GM12873 (cell line): Measurements from ENCODE around the gene MMP17.

Experiments used
- TF ChIP-seq, protein P1 (sequence below): IDR thresholded peaks from 2 replicates; pipeline ENCODE4 v1.5.1; 2012; ENCODE audit warnings: low read depth, mild to moderate bottlenecking, moderate library complexity, low read length, control low read depth; ENCODE audit not compliant: insufficient read depth; ENCODE audit errors: missing control alignments

MMP17 gene

DNA sequence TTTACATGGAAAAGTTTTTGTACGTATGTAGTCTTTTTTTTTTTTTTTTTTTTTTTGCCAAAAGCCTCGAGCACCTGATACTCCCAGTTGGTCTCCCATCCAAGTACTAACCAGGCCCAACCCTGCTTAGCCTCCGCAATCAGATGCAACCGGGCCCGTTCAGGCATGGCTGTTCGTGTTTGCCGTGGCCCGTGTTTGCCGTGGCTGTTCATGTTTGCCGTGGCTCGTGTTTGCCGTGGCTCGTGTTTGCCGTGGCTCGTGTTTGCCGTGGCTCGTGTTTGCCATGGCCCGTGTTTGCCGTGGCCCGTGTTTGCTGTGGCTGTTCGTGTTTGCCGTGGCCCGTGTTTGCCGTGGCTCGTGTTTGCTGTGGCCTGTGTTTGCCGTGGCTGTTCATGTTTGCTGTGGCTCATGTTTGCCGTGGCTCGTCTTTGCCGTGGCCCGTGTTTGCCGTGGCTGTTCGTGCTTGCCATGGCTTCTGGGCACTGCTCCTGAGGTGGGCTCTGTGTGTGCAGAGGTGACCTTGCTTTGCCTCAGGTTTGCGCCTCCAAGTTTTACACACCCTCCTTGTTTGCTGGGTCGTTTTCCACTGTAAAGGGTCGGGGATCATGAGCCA is 26.8 kb upstream of the MMP17 start:
- TF ChIP-seq, protein P1, sequence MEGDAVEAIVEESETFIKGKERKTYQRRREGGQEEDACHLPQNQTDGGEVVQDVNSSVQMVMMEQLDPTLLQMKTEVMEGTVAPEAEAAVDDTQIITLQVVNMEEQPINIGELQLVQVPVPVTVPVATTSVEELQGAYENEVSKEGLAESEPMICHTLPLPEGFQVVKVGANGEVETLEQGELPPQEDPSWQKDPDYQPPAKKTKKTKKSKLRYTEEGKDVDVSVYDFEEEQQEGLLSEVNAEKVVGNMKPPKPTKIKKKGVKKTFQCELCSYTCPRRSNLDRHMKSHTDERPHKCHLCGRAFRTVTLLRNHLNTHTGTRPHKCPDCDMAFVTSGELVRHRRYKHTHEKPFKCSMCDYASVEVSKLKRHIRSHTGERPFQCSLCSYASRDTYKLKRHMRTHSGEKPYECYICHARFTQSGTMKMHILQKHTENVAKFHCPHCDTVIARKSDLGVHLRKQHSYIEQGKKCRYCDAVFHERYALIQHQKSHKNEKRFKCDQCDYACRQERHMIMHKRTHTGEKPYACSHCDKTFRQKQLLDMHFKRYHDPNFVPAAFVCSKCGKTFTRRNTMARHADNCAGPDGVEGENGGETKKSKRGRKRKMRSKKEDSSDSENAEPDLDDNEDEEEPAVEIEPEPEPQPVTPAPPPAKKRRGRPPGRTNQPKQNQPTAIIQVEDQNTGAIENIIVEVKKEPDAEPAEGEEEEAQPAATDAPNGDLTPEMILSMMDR, result no peak

DNA sequence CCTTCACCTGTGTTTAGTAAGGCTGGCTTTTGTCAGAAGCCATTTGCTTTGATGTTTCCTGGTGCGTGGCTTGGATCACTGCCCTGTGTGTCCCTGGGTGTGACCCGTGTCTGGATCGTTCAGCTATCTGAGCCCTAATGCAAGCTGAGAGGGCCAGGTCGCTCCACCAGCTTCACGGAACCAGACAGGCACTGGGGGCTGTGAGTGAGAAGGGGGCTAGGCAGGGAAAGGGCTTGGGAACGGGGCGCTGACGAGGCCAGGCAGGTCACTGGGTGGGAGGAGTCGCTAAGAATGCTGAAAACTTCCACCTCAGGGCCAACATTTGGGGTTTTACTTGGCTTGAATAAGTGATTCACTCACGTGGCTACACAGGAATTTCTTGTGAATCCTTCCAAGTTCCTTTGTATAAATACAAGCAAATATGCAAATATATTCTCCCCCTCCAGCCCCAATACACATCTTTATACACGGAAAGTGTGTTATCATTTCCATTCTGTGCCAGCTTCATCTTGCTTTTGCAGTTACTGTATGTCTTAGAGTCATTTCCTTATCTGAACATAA is 24.2 kb upstream of the MMP17 start:
- TF ChIP-seq, protein P1, result no peak

DNA sequence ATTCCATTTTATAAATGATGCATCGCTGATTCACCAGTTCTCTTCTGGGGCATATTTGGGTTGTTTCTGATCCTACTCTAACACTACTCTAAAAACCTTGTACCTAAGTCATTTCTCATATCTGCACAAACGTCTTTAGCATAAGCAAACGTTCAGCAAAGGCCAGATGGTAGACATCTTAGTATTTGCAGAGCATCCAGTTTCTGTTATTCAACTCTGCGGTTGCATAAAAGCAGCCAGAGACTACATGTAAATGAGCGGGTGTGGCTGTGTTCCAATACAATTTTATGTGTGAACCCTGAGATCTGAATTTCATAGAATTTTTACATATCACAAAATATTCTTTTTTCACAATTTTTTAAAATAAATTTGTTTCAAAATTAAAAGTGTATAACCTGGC is 22.8 kb upstream of the MMP17 start:
- TF ChIP-seq, protein P1, result no peak

- TF ChIP-seq, protein P1, result no peak
Observed at GRCh38 chr12:131806674-131807073, 21.5 kb upstream of the MMP17 start.

DNA sequence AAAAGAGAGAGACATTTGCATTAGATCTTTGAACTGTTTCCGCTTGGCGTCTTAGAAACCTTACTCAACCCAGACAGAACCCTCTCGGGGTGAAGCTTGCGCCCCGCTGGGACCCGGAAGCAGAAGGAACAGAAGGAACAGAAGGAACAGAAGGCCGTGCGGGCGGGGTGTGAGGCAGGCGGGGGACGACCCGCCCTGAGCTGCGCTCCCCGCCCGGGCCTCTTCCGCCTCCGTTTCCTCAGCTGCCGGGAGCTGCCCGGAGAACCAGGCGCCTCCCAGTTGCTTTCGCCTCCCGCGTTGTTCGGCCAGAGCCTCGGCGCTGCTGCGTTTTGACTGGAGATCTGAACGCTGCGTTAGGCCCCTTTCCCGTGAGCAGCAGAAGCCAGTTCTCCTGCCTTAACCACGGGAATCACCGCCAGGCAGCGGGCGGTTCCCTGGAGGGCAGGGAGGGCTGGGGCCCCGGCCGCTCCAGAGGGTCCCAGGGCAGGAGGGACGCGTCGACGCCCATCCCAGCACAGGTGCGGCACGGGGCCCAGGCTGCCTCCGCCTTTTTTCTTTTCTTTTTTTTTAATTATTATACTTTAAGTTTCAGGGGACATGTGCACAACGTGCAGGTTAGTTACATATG is 19.3 kb upstream of the MMP17 start:
- TF ChIP-seq, protein P1, result no peak

GRCh38 chr12:131810726-131811125 is 17.5 kb upstream of the MMP17 start:
- TF ChIP-seq, protein P1, result no peak

DNA sequence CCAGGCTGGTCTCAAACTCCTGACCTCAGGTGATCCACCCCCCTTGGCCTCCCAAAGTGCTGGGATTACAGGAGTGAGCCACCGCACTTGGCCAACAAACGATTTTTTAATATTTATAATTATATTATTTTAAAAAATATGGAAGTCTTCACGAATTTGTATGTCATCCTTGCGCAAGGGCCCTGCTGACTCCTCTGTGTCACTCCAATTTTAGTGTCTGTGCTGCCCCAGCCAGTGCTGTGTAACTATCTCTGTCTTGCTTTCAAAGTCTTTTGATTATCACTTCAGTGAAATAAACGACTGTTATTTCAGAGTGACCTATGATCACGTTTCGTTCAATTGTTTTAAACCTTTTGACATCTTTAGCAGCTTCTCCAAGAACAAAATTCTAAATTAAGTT is 13.1 kb upstream of the MMP17 start:
- TF ChIP-seq, protein P1, result no peak
